SK-N-MC (cell line): Measurements from ENCODE around the gene NEUROD6.

ENCODE experiments used
- EZH2 ChIP-seq: fragments of 200-600 bp; sonication (generic); IDR thresholded peaks from one replicate; pipeline ENCODE4 v1.6.1; 2017; ENCODE audit warnings: antibody characterized with exemption
- FOXP2 ChIP-seq: optimal IDR thresholded peaks from 2 replicates; pipeline ENCODE3; 2011; ENCODE audit warnings: mild to moderate bottlenecking, moderate library complexity; ENCODE audit not compliant: insufficient read depth; ENCODE audit errors: extremely low read length, control extremely low read depth
- POLR2AphosphoS5 ChIP-seq: IDR thresholded peaks from 2 replicates; pipeline ENCODE4 v1.6.1; 2012; ENCODE audit warnings: mild to moderate bottlenecking, low read depth, low read length, borderline replicate concordance

- TF ChIP-seq FOXP2: no peak
- no peak for TF ChIP-seq POLR2AphosphoS5
- TF ChIP-seq EZH2: no peak
Measured at GRCh38 chr7:31362401-31362800, 21.9 kb upstream of the NEUROD6 start.
